ENCODE measurements around the gene SUMF1.

DNA sequence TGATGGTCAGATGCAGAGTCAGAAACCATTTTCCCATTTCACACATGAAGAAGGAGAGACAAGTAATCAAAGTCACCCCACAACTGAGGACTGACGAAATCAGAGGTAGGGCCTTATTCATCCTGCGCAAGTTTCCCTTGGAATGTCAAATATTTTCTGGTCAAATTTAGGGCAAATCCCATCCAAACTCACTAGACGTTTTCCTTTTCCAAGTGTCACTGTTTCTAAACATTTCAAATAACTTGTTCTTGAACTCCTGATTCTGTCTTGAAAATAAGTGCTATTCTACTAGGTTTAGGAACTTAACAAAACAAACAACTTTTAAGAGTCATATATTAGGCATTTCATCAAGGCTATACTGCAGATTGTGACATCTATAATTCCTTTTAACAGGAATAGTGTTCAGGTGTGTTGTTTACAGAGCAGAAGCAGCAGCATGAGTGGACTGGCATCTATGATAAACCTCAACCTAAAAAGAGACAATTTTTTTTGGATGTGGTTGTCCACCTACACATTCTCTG lies 40.7 kb downstream of the SUMF1 start:
- TF ChIP-seq, protein P1, sequence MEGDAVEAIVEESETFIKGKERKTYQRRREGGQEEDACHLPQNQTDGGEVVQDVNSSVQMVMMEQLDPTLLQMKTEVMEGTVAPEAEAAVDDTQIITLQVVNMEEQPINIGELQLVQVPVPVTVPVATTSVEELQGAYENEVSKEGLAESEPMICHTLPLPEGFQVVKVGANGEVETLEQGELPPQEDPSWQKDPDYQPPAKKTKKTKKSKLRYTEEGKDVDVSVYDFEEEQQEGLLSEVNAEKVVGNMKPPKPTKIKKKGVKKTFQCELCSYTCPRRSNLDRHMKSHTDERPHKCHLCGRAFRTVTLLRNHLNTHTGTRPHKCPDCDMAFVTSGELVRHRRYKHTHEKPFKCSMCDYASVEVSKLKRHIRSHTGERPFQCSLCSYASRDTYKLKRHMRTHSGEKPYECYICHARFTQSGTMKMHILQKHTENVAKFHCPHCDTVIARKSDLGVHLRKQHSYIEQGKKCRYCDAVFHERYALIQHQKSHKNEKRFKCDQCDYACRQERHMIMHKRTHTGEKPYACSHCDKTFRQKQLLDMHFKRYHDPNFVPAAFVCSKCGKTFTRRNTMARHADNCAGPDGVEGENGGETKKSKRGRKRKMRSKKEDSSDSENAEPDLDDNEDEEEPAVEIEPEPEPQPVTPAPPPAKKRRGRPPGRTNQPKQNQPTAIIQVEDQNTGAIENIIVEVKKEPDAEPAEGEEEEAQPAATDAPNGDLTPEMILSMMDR (IDR thresholded peaks at IDR 0.05; ENCODE audit: low read length) = no peak
- no peak for TF ChIP-seq EZH2 (IDR thresholded peaks at IDR 0.05; ENCODE audit: borderline replicate concordance, low read length)

All from OCI-LY1 (cell line).